ENCODE data around the gene RTN4IP1.
A peak's percentile ranks its signal among the peaks of the same experiment; 100 is the strongest.
"Not testable (repeated sequence)": the region's sequence is repeated elsewhere in the genome, so short reads cannot be mapped to it uniquely, and the experiment has no call there.

RTN4IP1 gene

GRCh38 chr6:106626485-106626884 lies 2.8 kb downstream of the RTN4IP1 start:
- DNase-seq = no peak

GRCh38 chr6:106623039-106623438 lies 6.3 kb downstream of the RTN4IP1 start:
- DNase-seq = no peak

- no peak for DNase-seq
These were observed 6.9 kb downstream of the RTN4IP1 start for GRCh38 chr6:106622412-106622811.

GRCh38 chr6:106620931-106621672 lies 8.2 kb downstream of the RTN4IP1 start:
- no peak for DNase-seq

- DNase-seq = no peak
These were observed 10.1 kb downstream of the RTN4IP1 start for GRCh38 chr6:106619223-106619622.

GRCh38 chr6:106618324-106618723 lies 11.0 kb downstream of the RTN4IP1 start:
- no peak for DNase-seq

GRCh38 chr6:106617857-106618256 lies 11.4 kb downstream of the RTN4IP1 start:
- DNase-seq = no peak

- DNase-seq = no peak
These were observed 12.0 kb downstream of the RTN4IP1 start for GRCh38 chr6:106617302-106617701.

GRCh38 chr6:106614592-106615257 lies 14.6 kb downstream of the RTN4IP1 start:
- DNase-seq = no peak

- DNase-seq = no peak
These were observed 15.1 kb downstream of the RTN4IP1 start for GRCh38 chr6:106614166-106614565.

- no peak for DNase-seq
These were observed 15.7 kb downstream of the RTN4IP1 start for GRCh38 chr6:106613590-106613989.

GRCh38 chr6:106612671-106613416 lies 16.5 kb downstream of the RTN4IP1 start:
- no peak for DNase-seq

- no peak for DNase-seq
These were observed 18.3 kb downstream of the RTN4IP1 start for GRCh38 chr6:106611030-106611429.

- no peak for DNase-seq
These were observed 19.6 kb downstream of the RTN4IP1 start for GRCh38 chr6:106609699-106610098.

- DNase-seq = peak; percentile 36
These were observed 21.1 kb downstream of the RTN4IP1 start for GRCh38 chr6:106608080-106608668.

GRCh38 chr6:106600329-106600728 lies 29.0 kb downstream of the RTN4IP1 start:
- no peak for DNase-seq

- DNase-seq = no peak
These were observed 29.9 kb downstream of the RTN4IP1 start for GRCh38 chr6:106599440-106599839.

- DNase-seq = no peak
These were observed 38.0 kb downstream of the RTN4IP1 start for GRCh38 chr6:106591111-106591825.

- DNase-seq = not testable (repeated sequence)
These were observed 40.4 kb downstream of the RTN4IP1 start for GRCh38 chr6:106588937-106589336.

- no peak for DNase-seq
These were observed 42.4 kb downstream of the RTN4IP1 start for GRCh38 chr6:106586815-106587415.

GRCh38 chr6:106581468-106581867 lies 47.8 kb downstream of the RTN4IP1 start:
- no peak for DNase-seq

- DNase-seq = no peak
These were observed 50.0 kb downstream of the RTN4IP1 start for GRCh38 chr6:106579281-106579680.

Measured in NCI-H1417 treated with DMSO at 0.1 percent for 48 hours (cell line).